ENCODE measurements around the gene PMPCA. TPM values are rescaled to one million over a fixed set of nuclear protein-coding genes. Genes with fewer than 3 reads are reported as not detected.

The PMPCA gene
- total and polyA plus RNA-seq, 2 of the 8 experiments (the other 6 are each of a cell fraction or from before 2014, with no cell fraction given), result 60.0 to 88.2 TPM

DNA sequence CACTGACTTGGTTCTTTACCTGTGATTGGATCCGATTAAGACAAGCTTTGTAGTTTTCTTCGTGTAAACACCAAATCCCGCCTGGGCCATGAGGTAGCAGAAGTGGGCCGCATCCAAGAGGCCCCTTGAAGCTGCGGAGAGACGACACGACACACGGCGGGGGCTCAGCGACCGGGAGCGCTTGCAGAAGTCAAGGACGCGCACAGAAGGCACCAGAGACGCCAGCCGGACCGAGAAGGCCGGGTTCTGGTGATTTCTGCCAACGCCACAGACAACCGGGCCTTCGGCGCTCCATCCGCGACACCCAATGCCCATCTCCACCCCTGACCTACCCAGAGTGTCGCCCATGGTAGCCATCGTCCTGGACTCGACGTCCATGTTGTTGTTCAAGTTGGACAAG is 49.0 kb downstream of the PMPCA start:
- Histone ChIP-seq H2AK5ac (ENCODE audit: low read depth, low read length) (no peak overlapping the region), H3K56ac (replicated peaks; ENCODE audit: insufficient read length, low read depth, low read length) (no peak overlapping the region), H2BK20ac (ENCODE audit: low read length) (no peak overlapping the region), H4K20me1 (replicated peaks in 1 of 2; ENCODE audit: control insufficient read depth in 1 of 2, insufficient read depth in 2 of 2, low read length in 2 of 2) (peaks cover 7 to 25% of the 10 kb centered on the region in 2 experiments), H3K36me3 (ENCODE audit: control insufficient read depth in 2 of 4, insufficient read depth in 4 of 4, low read length in 3 of 4) (peaks cover 36 to 76% (median 72%) of the 10 kb centered on the region in 4 experiments), H3K79me1 (ENCODE audit: low read depth, low read length) (no peaks in the 10 kb centered on the region; the same call in 1 of the 2 replicates), H3K79me2 (ENCODE audit: control insufficient read depth in 1 of 2, insufficient read depth in 2 of 2, low read length in 2 of 2) (no peaks in the 10 kb centered on the region), H3K4me3 (ENCODE audit: extremely low read depth in 1 of 4, insufficient read depth in 2 of 4, low read depth in 3 of 4, low read length in 4 of 4) (no peak overlapping the region), H3K9me3 (ENCODE audit: insufficient read depth in 2 of 2, low read depth in 1 of 2, low read length in 1 of 2) (no peaks in the 10 kb centered on the region), H3K23me2 (ENCODE audit: low read depth, low read length) (no peaks in the 10 kb centered on the region), H4K91ac (replicated peaks; ENCODE audit: insufficient read length, low read length) (no peak overlapping the region), H3K4ac (replicated peaks; ENCODE audit: insufficient read length, low read depth, low read length) (no peak overlapping the region), H3K9ac (replicated peaks in 1 of 4; ENCODE audit: extremely low read depth in 1 of 4, low read depth in 3 of 4, low read length in 3 of 4) (no peak overlapping the region), H2BK5ac (ENCODE audit: low read depth, low read length) (no peak overlapping the region), H3K27ac (ENCODE audit: low read depth, low read length) (no peak overlapping the region), H3K27me3 (replicated peaks in 1 of 4; ENCODE audit: control insufficient read depth in 3 of 4, extremely low read depth in 1 of 4, insufficient read depth in 3 of 4, low read length in 3 of 4) (no peaks in the 10 kb centered on the region), H3K18ac (ENCODE audit: extremely low read depth, low read length) (no peak overlapping the region), H2BK12ac (ENCODE audit: low read depth, low read length) (no peak overlapping the region), H4K5ac (ENCODE audit: insufficient read length, low read depth, low read length) (no peak overlapping the region), H3K4me1 (replicated peaks in 1 of 4; ENCODE audit: control insufficient read depth in 3 of 4, insufficient read depth in 4 of 4, low read length in 3 of 4) (no peaks in the 10 kb centered on the region), H2BK15ac (ENCODE audit: low read length) (no peak overlapping the region), H3K23ac (ENCODE audit: insufficient read length) (no peak overlapping the region), H3K4me2 (ENCODE audit: insufficient read depth in 1 of 2, low read depth in 2 of 2, low read length in 2 of 2) (no peak overlapping the region), H2AFZ (ENCODE audit: low read length) (no peak overlapping the region), H2BK120ac (replicated peaks; ENCODE audit: low read depth, low read length) (no peak overlapping the region), H4K8ac (ENCODE audit: extremely low read depth, insufficient read depth, low read length) (no peak overlapping the region), H3K14ac (ENCODE audit: insufficient read length) (no peak overlapping the region)
- FAIRE-seq, result no peak
- no peak for DNase-seq (ENCODE audit: low read depth in 1 of 2, low spot score in 2 of 2)
- ChIA-PET CTCF (ENCODE audit: partially characterized antibody) (interaction anchor here (0.7 to 1.5 kb wide), 6 partner anchors 13 to 139 kb away, joined by 3 to 6 read pairs (median 3); partner anchors contain the start of gene INPP5E), POLR2A (ENCODE audit: partially characterized antibody) (no interaction called here)
- 94% methylated on average over 28 of the region's 28 CpGs; no CpG with 5 or more reads in 1 of the 2 experiments for WGBS, 2 experiments (ENCODE audit: extremely low coverage in 1 of 2, insufficient coverage in 1 of 2, insufficient read length in 1 of 2, insufficient replicate concordance in 2 of 2, low coverage in 1 of 2, low lambda C conversion rate in 2 of 2, missing lambda C conversion rate in 1 of 2)
- TF ChIP-seq TCF12 (IDR thresholded peaks at IDR 0.05; ENCODE audit: low read depth, low read length) (no peak), RNF2 (IDR thresholded peaks at IDR 0.05; ENCODE audit: borderline replicate concordance, low read depth, low read length, missing control alignments, poor library complexity, severe bottlenecking) (no peak), MAFK (IDR thresholded peaks at IDR 0.05; ENCODE audit: low read depth, low read length) (no peak), SIRT6 (IDR thresholded peaks at IDR 0.05; ENCODE audit: low read length) (no peak)
- TF ChIP-seq, protein P1, sequence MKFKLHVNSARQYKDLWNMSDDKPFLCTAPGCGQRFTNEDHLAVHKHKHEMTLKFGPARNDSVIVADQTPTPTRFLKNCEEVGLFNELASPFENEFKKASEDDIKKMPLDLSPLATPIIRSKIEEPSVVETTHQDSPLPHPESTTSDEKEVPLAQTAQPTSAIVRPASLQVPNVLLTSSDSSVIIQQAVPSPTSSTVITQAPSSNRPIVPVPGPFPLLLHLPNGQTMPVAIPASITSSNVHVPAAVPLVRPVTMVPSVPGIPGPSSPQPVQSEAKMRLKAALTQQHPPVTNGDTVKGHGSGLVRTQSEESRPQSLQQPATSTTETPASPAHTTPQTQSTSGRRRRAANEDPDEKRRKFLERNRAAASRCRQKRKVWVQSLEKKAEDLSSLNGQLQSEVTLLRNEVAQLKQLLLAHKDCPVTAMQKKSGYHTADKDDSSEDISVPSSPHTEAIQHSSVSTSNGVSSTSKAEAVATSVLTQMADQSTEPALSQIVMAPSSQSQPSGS (IDR thresholded peaks at IDR 0.05; ENCODE audit: low read length), result no peak

Measured in H1 (cell line).